Activated CD8-positive, alpha-beta T cell treated with anti-CD3 and anti-CD28 coated beads, Interleukin-2, amount 10 ng/mL, durations not matched to agents 7 days and 5 days (primary cell): ENCODE data around the gene C9orf152. TPM values are rescaled to one million over a fixed set of nuclear protein-coding genes. Genes with fewer than 3 reads are reported as not detected.
A peak's percentile ranks its signal among the peaks of the same experiment; 100 is the strongest.

ENCODE experiments used
- ATAC-seq: fragments of 150-1000 bp; cut with Tn5 transposase; one replicate; pipeline ENCODE4 v1.10.0; 2021; ENCODE audit warnings: moderate library complexity
- CTCF ChIA-PET: fragments of 350-600 bp; sonication (Branson Sonifier 250); formaldehyde crosslinking; loops from one replicate; lab custom pipeline; 2021; ENCODE audit warnings: antibody characterized with exemption; lab: Charles Lee
- POLR2A ChIA-PET: fragments of 350-600 bp; sonication (Branson Sonifier 250); formaldehyde crosslinking; loops from one replicate; lab custom pipeline; 2021; ENCODE audit warnings: antibody characterized with exemption; lab: Charles Lee
- DNase-seq: peaks from one replicate; pipeline ENCODE4 v3.0.0-alpha.2; 2020
- H3K27ac Mint-ChIP-seq: one replicate; pipeline ENCODE4 v1.8.0; 2021; ENCODE audit warnings: mild to moderate bottlenecking, mixed read lengths
- H3K27me3 Mint-ChIP-seq: one replicate; pipeline ENCODE4 v1.8.0; 2021; ENCODE audit warnings: low read depth, mixed read lengths
- H3K36me3 Mint-ChIP-seq: one replicate; pipeline ENCODE4 v1.8.0; 2021; ENCODE audit warnings: low read depth, mixed read lengths
- H3K4me1 Mint-ChIP-seq: one replicate; pipeline ENCODE4 v1.8.0; 2021; ENCODE audit warnings: low read depth, mixed read lengths
- H3K4me3 Mint-ChIP-seq: one replicate; pipeline ENCODE4 v1.8.0; 2021; ENCODE audit warnings: mild to moderate bottlenecking, mixed read lengths
- H3K9me3 Mint-ChIP-seq: one replicate; pipeline ENCODE4 v1.8.0; 2022; ENCODE audit warnings: mixed read lengths; ENCODE audit not compliant: insufficient read depth
- total RNA-seq, 2 experiments: library from RNA; stranded (reverse); gene quantifications; one replicate each; pipeline ENCODE4 v1.2.3, GENCODE V29; 2021

C9orf152 gene
- total RNA-seq, 2 experiments from 2014 or later: not detected

DNA sequence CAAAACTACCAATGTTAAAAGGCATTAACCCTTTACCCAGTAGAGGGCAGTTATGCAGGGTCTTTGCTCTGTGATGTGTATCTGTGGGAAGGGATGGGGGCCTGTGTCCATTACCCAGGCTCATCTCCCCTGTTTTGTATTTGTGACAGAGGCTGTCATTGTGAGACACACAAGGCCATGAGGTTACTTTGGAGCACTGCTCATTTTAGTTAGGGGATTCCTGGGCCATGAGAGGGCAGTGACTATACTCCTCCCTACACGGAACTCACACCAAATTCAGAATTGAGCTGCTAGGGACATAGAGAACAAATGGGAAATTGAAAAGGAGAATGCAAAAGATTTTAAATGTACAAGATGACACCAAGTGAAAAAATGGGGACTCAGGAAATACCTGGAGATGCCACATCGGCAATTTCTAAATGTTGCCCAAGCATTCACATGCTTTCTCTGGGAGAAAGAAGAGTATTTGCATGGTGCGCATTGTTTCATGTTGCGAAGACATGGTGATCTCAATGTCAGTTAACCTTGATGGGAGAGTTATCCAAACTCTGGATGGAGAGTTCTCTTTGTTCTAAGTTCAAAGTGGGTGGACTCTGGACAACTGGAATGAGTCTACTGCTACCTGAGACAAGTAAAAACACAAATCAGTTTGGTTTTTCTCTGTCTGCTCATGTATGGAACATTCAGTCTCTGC is 32.5 kb downstream of the C9orf152 start:
- H3K4me3 Mint-ChIP-seq: no peak overlapping the region
- ATAC-seq: no peak
- CTCF ChIA-PET: no interaction called here
- no peak for DNase-seq
- peaks cover 2% of the 10 kb centered on the region for H3K27me3 Mint-ChIP-seq
- H3K9me3 Mint-ChIP-seq: peaks cover 3% of the 10 kb centered on the region
- H3K27ac Mint-ChIP-seq: no peak overlapping the region
- peaks cover 13% of the 10 kb centered on the region for H3K4me1 Mint-ChIP-seq
- POLR2A ChIA-PET: no interaction called here
- H3K36me3 Mint-ChIP-seq: peaks cover 15% of the 10 kb centered on the region

DNA sequence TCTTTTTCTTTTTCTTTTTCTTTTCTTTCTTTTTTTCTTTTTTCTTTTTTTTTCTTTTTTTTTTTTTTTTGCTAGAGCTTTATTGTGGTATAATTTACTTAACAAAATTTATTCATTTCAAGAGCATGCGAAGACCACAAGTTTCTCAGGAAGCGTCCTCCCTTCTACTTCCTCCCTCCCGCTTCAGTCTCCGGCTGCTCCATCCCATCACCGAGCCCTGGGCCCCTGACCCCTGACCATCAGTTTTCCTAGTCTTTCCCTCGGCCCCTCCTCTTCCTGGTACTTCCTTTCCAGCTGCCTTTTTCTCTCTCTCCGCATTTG is 34.7 kb downstream of the C9orf152 start:
- Mint-ChIP-seq H3K4me1 (peaks cover 14% of the 10 kb centered on the region), H3K4me3 (peak overlapping the region; percentile 4), H3K9me3 (peaks cover 3% of the 10 kb centered on the region), H3K27me3 (no peaks in the 10 kb centered on the region), H3K36me3 (peaks cover 32% of the 10 kb centered on the region), H3K27ac (peak overlapping the region; percentile 47)
- ChIA-PET CTCF (interaction anchor here (0.9 to 2.3 kb wide), 4 partner anchors 10 to 19 kb away, joined by 3 to 9 read pairs (median 5); no protein-coding TSS in a partner anchor), POLR2A (no interaction called here)
- DNase-seq (no peak), ATAC-seq (no peak)

DNA sequence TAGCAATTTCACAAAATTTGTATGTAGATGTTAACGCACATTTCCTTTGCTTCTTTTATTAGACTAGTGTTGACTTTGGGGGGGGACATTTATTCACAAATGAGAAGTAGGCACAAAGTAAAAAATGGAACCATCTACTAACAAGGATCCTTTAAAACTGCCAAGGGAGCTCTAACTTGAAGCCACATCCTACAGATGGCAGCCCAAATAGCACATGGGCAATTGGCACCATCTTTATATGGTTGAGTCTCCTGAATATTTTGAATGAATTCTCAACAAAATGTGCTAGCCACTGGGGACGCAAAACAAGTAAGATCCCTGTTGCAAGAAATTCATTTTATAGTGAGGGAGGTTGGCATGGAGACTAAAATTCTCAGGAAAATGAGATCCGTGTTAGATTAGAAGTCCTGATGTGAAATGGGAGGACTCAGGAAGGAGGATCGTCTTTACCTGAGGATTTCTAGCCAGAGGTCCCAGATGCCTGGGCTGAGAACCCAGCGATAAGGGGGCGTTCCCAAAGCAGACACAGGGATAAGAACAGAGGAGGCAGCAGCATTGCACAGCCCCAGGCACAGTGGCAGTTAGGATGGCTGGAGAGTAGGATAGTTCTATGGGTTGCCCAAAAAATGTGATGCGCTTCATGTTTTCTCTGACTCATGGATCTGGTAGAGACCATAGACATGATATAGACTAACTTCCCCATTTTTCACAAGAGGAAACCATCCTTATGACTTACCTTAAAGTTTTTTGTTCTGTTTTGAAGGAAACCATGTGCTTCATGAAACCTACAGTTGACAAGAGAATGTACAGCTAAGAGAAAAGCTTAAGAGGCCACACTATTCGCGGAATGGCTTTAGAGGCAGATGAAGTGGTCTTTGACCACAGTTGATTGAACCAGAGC is 37.4 kb downstream of the C9orf152 start:
- no peak for DNase-seq
- H3K4me3 Mint-ChIP-seq: no peak overlapping the region
- ATAC-seq: no peak
- ChIA-PET CTCF (interaction anchor here (0.7 to 1.4 kb wide), 4 partner anchors 13 to 135 kb away, joined by 3 to 5 read pairs (median 4); no protein-coding TSS in a partner anchor), POLR2A (no interaction called here)
- H3K27ac Mint-ChIP-seq: no peak overlapping the region
- peaks cover 3% of the 10 kb centered on the region for H3K9me3 Mint-ChIP-seq
- peaks cover 48% of the 10 kb centered on the region for H3K36me3 Mint-ChIP-seq
- H3K27me3 Mint-ChIP-seq: no peaks in the 10 kb centered on the region
- peaks cover 18% of the 10 kb centered on the region for H3K4me1 Mint-ChIP-seq

DNA sequence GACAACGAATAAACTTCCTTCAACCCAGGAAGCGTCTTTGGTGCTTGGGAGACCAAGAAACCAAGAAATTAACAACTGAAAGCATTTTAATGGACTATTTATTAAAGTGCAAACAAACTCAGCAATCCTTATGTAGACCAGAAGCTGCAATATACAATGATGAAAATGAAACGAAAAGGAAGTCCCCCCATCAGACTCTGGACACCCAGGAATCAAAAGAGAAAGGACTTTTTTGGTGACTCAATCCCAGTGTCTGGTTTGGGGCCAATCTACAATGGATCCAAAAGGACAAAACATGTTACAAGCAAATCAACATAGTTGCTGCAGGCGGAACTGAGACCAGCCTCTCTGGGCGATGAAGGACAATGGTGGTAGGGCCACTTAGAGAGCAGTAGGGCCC is 39.5 kb downstream of the C9orf152 start:
- POLR2A ChIA-PET: no interaction called here
- no peaks in the 10 kb centered on the region for H3K27me3 Mint-ChIP-seq
- CTCF ChIA-PET: no interaction called here
- H3K4me3 Mint-ChIP-seq: no peak overlapping the region
- peaks cover 56% of the 10 kb centered on the region for H3K36me3 Mint-ChIP-seq
- H3K9me3 Mint-ChIP-seq: no peaks in the 10 kb centered on the region
- ATAC-seq (no peak), DNase-seq (no peak)
- H3K4me1 Mint-ChIP-seq: peaks cover 16% of the 10 kb centered on the region
- no peak overlapping the region for H3K27ac Mint-ChIP-seq

DNA sequence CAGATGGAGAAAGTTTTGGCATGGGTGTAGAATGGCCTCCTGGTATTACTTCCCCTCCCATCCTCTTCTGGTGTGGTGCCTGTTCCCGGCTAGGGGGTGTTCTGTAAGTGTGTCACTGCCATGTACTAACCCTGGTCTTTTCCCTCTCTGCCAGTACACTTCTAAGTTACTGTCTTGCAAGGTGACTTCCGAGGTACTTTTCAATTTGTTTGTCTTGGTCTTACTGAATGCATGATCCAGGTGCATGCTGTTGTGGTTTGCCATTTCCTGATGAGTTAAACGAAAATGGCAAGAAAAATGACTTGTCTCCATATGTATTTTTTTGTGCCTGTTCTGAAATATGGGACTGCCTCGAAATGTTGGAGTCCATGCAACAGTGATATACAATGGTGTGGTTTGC is 46.0 kb downstream of the C9orf152 start:
- POLR2A ChIA-PET: interaction anchor here (1.2 kb wide), 1 partner anchor 94 kb away, joined by 3 read pairs; the partner anchor contains the start of gene TXN
- ATAC-seq (peak; percentile 13), DNase-seq (no peak)
- H3K36me3 Mint-ChIP-seq: peaks cover 71% of the 10 kb centered on the region
- peaks cover 57% of the 10 kb centered on the region for H3K4me1 Mint-ChIP-seq
- CTCF ChIA-PET: interaction anchor here (2.5 kb wide), 1 partner anchor 22 kb away, joined by 6 read pairs; no protein-coding TSS in a partner anchor
- no peak overlapping the region for H3K4me3 Mint-ChIP-seq
- H3K27ac Mint-ChIP-seq: peak overlapping the region; percentile 82
- H3K9me3 Mint-ChIP-seq: peaks cover 3% of the 10 kb centered on the region
- H3K27me3 Mint-ChIP-seq: no peaks in the 10 kb centered on the region

DNA sequence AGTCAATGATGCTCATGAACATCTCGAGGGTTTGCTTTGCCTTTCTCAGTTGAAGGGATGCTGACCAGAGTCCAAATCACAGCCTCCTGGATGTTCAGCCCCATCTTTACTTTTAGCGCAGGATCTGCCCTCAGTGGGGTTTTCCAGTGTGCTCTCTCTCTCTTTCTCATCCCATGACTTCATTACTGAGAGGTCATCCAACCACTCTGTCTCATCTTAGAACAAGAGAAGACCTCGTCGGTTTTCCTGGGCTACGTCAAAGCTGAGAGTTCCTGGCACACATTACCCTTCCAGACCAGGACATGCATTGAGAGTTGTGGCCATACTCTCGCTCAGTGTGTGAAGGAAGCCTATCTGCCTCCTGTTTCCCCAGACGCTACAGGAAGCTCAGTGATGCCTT is 47.3 kb downstream of the C9orf152 start:
- Mint-ChIP-seq H3K27ac (no peak overlapping the region), H3K9me3 (peaks cover 3% of the 10 kb centered on the region), H3K4me1 (peaks cover 70% of the 10 kb centered on the region), H3K27me3 (no peaks in the 10 kb centered on the region), H3K4me3 (no peak overlapping the region), H3K36me3 (peaks cover 76% of the 10 kb centered on the region)
- no peak for ATAC-seq
- POLR2A ChIA-PET: no interaction called here
- no peak for DNase-seq
- CTCF ChIA-PET: no interaction called here

DNA sequence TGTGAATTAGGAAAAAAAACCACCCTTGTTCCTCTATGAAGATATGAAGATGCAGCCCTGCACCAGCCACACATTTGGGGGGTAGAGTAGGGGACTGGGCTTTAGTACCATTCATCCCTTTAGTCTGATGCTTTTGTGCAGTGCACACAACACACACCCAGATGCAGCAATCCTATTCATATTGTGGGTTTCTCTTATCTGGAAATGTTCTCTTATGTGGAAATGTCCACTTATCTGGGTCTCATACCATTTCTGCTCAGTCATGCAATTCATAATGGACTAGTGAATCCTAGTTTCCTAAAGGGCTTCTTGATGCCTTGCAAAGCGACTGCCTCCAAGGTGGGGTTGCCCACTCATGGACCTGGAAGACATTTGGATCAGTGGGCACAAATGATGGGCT is 47.8 kb downstream of the C9orf152 start:
- ChIA-PET POLR2A (no interaction called here), CTCF (no interaction called here)
- H3K4me1 Mint-ChIP-seq: peaks cover 75% of the 10 kb centered on the region
- ATAC-seq (no peak), DNase-seq (no peak)
- H3K9me3 Mint-ChIP-seq: peaks cover 3% of the 10 kb centered on the region
- peaks cover 76% of the 10 kb centered on the region for H3K36me3 Mint-ChIP-seq
- H3K27ac Mint-ChIP-seq: no peak overlapping the region
- no peak overlapping the region for H3K4me3 Mint-ChIP-seq
- no peaks in the 10 kb centered on the region for H3K27me3 Mint-ChIP-seq

DNA sequence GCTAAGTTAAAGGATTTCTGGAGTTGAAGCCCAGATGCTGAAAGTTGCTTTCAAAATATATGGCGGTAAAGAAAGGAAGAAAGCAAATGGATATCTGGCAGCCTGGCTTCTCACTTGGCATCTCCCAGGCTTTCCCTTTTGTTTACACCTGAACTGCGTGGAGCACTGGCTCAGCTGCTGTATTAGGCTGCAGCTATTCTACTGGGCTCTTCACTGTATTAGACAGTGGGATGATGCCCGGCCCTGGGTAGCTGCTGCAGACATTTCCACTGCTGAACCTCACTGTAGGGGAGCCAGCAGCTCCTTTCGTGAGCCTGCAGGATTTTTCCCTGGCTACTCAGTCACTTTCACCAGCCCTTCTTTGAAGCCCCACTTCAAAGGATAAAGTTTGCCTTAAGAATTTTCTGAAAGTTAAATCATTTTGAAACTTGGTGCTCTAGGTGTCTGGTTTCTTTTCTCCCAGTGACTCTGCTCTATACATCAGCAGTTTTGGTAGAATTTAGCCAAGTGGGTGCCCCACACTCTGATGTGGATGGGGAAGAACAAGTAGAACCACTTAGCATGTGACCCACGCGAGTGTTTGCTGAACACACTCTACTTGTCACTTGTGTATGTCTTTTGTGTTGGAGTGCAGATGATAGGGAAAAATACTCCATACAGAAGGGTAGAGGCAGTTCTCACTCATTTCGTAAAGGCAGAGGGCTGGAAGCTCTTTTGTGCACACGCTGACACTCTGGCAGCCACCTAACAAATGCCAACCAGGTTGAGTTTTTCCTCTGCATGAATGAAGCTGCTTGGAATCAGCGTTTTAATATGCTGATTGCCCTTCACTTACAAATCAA is 49.9 kb downstream of the C9orf152 start:
- ATAC-seq: no peak
- Mint-ChIP-seq H3K36me3 (peaks cover 81% of the 10 kb centered on the region), H3K4me3 (no peak overlapping the region), H3K4me1 (peaks cover 95% of the 10 kb centered on the region), H3K27me3 (no peaks in the 10 kb centered on the region), H3K9me3 (peaks cover 3% of the 10 kb centered on the region), H3K27ac (peak overlapping the region; percentile 89)
- no peak for DNase-seq
- POLR2A ChIA-PET: interaction anchor here (0.9 to 2.7 kb wide), 5 partner anchors 8 to 98 kb away, joined by 3 to 43 read pairs (median 11); partner anchors contain the start of gene TXN
- CTCF ChIA-PET: interaction anchor here (0.6 to 3.1 kb wide), 9 partner anchors 10 to 254 kb away, joined by 3 to 34 read pairs (median 3); no protein-coding TSS in a partner anchor

DNA sequence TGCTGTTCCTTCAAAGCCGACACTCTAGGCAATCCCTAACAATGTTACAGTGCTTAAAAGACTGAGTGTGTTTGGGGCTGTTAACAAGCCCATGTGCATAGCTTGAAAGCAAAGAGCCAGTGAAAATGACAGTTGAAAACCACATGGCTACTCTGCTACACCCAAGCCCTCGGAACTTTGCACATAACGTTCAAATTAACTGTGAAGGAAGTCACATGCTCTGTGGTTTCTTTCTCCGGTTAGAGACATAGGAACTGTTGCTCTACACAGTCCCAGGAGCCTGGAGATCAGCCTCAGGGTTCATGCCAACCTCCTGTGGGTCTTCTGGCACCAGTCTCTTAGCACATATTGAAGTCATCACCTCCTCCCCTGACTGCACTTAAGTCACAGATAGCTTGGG is 51.1 kb downstream of the C9orf152 start:
- DNase-seq (peak; percentile 71), ATAC-seq (peak; percentile 94)
- peak overlapping the region; percentile 89 for H3K27ac Mint-ChIP-seq
- peaks cover 99% of the 10 kb centered on the region for H3K4me1 Mint-ChIP-seq
- peak overlapping the region; percentile 48 for H3K4me3 Mint-ChIP-seq
- H3K9me3 Mint-ChIP-seq: peaks cover 3% of the 10 kb centered on the region
- POLR2A ChIA-PET: interaction anchor here (1.1 to 2.7 kb wide), 6 partner anchors 9 to 170 kb away, joined by 3 to 43 read pairs (median 8); partner anchors contain the start of gene TXN
- CTCF ChIA-PET: interaction anchor here (0.7 to 3.1 kb wide), 10 partner anchors 9 to 253 kb away, joined by 3 to 34 read pairs (median 6); no protein-coding TSS in a partner anchor
- H3K36me3 Mint-ChIP-seq: peaks cover 83% of the 10 kb centered on the region
- no peaks in the 10 kb centered on the region for H3K27me3 Mint-ChIP-seq

DNA sequence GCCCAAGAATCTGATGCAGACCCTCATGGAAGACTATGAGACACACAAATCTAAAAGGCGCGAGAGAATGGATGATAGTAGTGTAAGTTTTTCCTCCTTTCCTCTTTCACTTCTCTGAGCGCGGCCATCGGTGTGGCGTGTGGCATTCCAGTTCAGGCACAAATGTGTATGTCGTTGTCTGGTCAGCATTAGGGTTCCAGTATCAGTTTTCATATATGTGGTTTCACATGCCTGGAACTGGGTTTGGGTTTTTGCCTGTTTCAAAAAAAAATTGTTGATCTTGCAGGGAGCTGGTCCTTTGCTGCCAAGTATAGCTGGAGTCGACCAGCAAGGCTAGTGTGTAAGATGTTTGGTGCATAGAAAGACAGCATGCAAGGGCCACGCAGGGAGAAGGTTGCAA is 51.5 kb downstream of the C9orf152 start:
- Mint-ChIP-seq H3K36me3 (peaks cover 81% of the 10 kb centered on the region), H3K27me3 (no peaks in the 10 kb centered on the region)
- CTCF ChIA-PET: interaction anchor here (0.7 to 3.1 kb wide), 8 partner anchors 9 to 253 kb away, joined by 3 to 34 read pairs (median 6); no protein-coding TSS in a partner anchor

DNA sequence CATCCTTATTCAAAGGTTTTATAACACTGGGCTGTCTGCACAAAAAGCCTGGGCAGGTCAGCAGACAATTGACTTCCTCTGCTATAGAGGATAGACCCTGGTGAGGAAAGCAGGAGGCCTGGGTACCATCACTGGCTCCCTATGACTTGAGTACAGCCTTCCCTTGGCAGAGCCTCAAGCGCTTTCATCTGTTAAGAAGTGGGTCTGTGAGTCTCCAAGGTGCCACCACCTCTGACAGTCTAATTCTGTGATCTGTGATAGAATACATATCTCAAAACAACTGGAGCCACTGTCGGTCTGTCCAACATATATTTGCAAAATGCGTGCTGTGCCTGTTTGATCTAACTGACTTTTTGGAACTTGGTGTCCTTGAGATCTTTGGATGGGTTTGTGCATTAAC is 52.2 kb downstream of the C9orf152 start:
- POLR2A ChIA-PET: interaction anchor here (0.8 to 2.7 kb wide), 2 partner anchors 101 to 237 kb away, joined by 3 to 12 read pairs; partner anchors contain the start of gene TXN

More for the DNA sequence above, 51.5 kb downstream of the C9orf152 start:
- POLR2A ChIA-PET: interaction anchor here (0.8 to 2.7 kb wide), 7 partner anchors 9 to 238 kb away, joined by 3 to 43 read pairs (median 5); partner anchors contain the start of gene TXN
- Mint-ChIP-seq H3K9me3 (peaks cover 3% of the 10 kb centered on the region), H3K27ac (peak overlapping the region; percentile 89), H3K4me3 (peak overlapping the region; percentile 46), H3K4me1 (peaks cover 99% of the 10 kb centered on the region)
- ATAC-seq (no peak), DNase-seq (no peak)

More for the DNA sequence above, 52.2 kb downstream of the C9orf152 start:
- Mint-ChIP-seq H3K27me3 (no peaks in the 10 kb centered on the region), H3K36me3 (peaks cover 81% of the 10 kb centered on the region), H3K4me3 (peak overlapping the region; percentile 46), H3K27ac (peak overlapping the region; percentile 89), H3K4me1 (peaks cover 99% of the 10 kb centered on the region), H3K9me3 (peaks cover 3% of the 10 kb centered on the region)
- DNase-seq (no peak), ATAC-seq (no peak)
- CTCF ChIA-PET: interaction anchor here (2.7 to 9.3 kb wide), 2 partner anchors 17 to 252 kb away, joined by 9 to 110 read pairs; no protein-coding TSS in a partner anchor
